Brain microvascular endothelial cell (primary cell): ENCODE measurements around the gene HMGB2.

Experiments used
- DNase-seq: peaks from one replicate; pipeline ENCODE4 v3.0.0-alpha.2; 2020
- H3K27ac ChIP-seq: fragments of 250-450 bp; sonication (Bioruptor Pico); 2 replicates; pipeline ENCODE4 v1.5.1; 2020; ENCODE audit warnings: mild to moderate bottlenecking, moderate library complexity
- H3K27me3 ChIP-seq: fragments of 250-450 bp; sonication (Bioruptor Pico); replicated peaks from 2 replicates; pipeline ENCODE4 v1.5.1; 2020; ENCODE audit warnings: mild to moderate bottlenecking
- H3K36me3 ChIP-seq: fragments of 250-450 bp; sonication (Bioruptor Pico); replicated peaks from 2 replicates; pipeline ENCODE4 v1.5.1; 2020; ENCODE audit warnings: mild to moderate bottlenecking
- H3K4me3 ChIP-seq: 2 replicates; pipeline ENCODE4 v1.5.1; 2011; ENCODE audit warnings: low read depth, mild to moderate bottlenecking, control low read depth, low read length, moderate library complexity
- CTCF ChIP-seq: IDR thresholded peaks from 2 replicates; pipeline ENCODE4 v1.5.1; 2011; ENCODE audit warnings: low read depth, mild to moderate bottlenecking, moderate library complexity, low read length, control low read depth, inconsistent platforms; ENCODE audit errors: missing control alignments
- in situ Hi-C: cut with HindIII; loops from 2 replicates; pipeline ENCODE4 v1.10.0; 2017; ENCODE audit warnings: low sequenced_read_pairs, low pct_ligation_motif_present

HMGB2 gene

GRCh38 chr4:173333658-173334084 is 487 bp downstream of the HMGB2 start:
- TF ChIP-seq CTCF: no peak
- in situ Hi-C loops: no loop called here
- no peak for DNase-seq
- Histone ChIP-seq H3K4me3 (peak overlapping the region; percentile 94), H3K27ac (peak overlapping the region; percentile 98), H3K27me3 (no peaks in the 10 kb centered on the region), H3K36me3 (no peaks in the 10 kb centered on the region)

- Histone ChIP-seq H3K36me3 (no peaks in the 10 kb centered on the region), H3K27me3 (no peaks in the 10 kb centered on the region), H3K4me3 (peak overlapping the region; percentile 94), H3K27ac (peak overlapping the region; percentile 98)
- no peak for TF ChIP-seq CTCF
- DNase-seq: no peak
- in situ Hi-C loops: no loop called here
Measured at GRCh38 chr4:173332963-173333657, 1.0 kb downstream of the HMGB2 start.

GRCh38 chr4:173332021-173332487 is 2.1 kb downstream of the HMGB2 start:
- H3K4me3 ChIP-seq: peak overlapping the region; percentile 94
- DNase-seq: no peak
- H3K27me3 ChIP-seq: no peaks in the 10 kb centered on the region
- H3K27ac ChIP-seq: no peak overlapping the region
- no peak for TF ChIP-seq CTCF
- in situ Hi-C loops: no loop called here
- no peaks in the 10 kb centered on the region for H3K36me3 ChIP-seq

GRCh38 chr4:173330590-173330989 is 3.6 kb downstream of the HMGB2 start:
- in situ Hi-C loops: no loop called here
- no peak overlapping the region for H3K4me3 ChIP-seq
- no peak for TF ChIP-seq CTCF

GRCh38 chr4:173328236-173328901 is 5.8 kb downstream of the HMGB2 start:
- DNase-seq: no peak
- TF ChIP-seq CTCF: no peak
- Histone ChIP-seq H3K27ac (no peak overlapping the region), H3K27me3 (no peaks in the 10 kb centered on the region), H3K36me3 (no peaks in the 10 kb centered on the region), H3K4me3 (no peak overlapping the region)
- in situ Hi-C loops: no loop called here

More at GRCh38 chr4:173330590-173330989, 3.6 kb downstream of the HMGB2 start:
- H3K36me3 ChIP-seq: no peaks in the 10 kb centered on the region
- DNase-seq: no peak
- no peaks in the 10 kb centered on the region for H3K27me3 ChIP-seq
- no peak overlapping the region for H3K27ac ChIP-seq
